ENCODE results near the gene ZNF423.

Gene ZNF423

GRCh38 chr16:49462362-49462988 is 393.4 kb downstream of the ZNF423 start:
- no peak overlapping the region for H3K27ac ChIP-seq
- no peak for DNase-seq (ENCODE audit: low spot score)
- no peak overlapping the region for H3K4me3 ChIP-seq
- TF ChIP-seq CTCF (IDR thresholded peaks at IDR 0.05) = no peak

DNA sequence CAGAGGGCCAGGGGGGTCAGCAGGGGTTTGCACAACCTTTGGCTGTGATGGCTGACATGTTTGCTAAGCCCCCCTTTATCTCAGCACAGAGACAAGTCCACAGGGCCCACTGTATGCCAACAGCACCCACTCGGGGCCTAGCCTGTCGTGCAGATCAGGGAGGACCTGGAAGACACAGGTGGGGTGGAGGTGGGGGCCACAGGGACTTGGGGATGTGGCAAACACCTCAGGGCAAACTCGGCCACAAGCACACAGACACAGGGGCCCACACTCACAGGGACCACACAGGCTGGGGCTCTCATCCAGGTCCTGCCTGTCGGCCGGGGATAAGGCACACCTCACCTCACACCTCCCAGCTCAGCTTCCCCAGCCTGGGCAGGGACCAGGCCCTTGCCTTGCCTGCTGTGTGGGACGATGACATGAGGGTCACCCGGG is 394.4 kb downstream of the ZNF423 start:
- Histone ChIP-seq H3K27ac (no peak overlapping the region), H3K4me3 (no peak overlapping the region)
- peak; percentile 68 for DNase-seq (ENCODE audit: low spot score)
- TF ChIP-seq CTCF (IDR thresholded peaks at IDR 0.05) = no peak

DNA sequence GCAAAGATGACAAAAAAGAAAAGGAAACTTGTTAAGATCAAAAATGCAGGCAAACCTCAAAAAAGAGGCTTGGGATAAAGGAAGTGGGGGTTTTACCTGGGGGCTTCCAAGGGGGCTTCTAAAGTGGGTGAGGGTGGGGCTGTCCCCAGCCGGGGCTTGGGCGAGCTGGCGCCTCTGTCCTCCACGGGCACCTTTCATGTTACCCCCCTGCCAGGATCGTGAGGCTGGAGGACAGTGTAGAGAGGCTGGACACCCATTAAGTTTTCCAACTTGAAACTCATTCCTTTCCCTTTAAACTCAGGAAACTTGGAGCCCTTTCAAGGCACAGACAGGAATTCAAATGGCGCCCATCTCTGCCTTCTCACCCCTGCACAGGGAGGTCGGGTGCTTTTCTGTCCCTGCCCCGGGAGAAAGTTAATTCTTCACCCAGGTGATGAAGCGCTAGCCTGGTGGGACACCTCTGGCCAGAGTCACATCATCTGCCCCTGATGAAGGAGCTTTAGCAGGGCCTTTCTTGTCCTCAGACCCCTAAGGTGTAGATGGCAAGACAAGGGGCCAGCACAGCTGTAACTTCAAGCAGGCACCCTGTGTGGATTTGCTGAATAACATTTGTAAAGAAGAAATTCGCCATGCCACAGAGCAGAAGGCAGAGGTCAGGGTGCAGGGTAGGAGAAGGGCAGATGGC is 395.0 kb downstream of the ZNF423 start:
- H3K4me3 ChIP-seq = no peak overlapping the region
- no peak for TF ChIP-seq CTCF (IDR thresholded peaks at IDR 0.05)
- no peak for DNase-seq (ENCODE audit: low spot score)
- H3K27ac ChIP-seq = no peak overlapping the region

GRCh38 chr16:49459953-49460735 is 395.8 kb downstream of the ZNF423 start:
- DNase-seq (ENCODE audit: low spot score) = peak; percentile 55
- no peak overlapping the region for H3K27ac ChIP-seq
- no peak for TF ChIP-seq CTCF (IDR thresholded peaks at IDR 0.05)
- no peak overlapping the region for H3K4me3 ChIP-seq

GRCh38 chr16:49458656-49459445 is 397.1 kb downstream of the ZNF423 start:
- Histone ChIP-seq H3K27ac (no peak overlapping the region), H3K4me3 (no peak overlapping the region)
- peak; percentile 41 for DNase-seq (ENCODE audit: low spot score)
- TF ChIP-seq CTCF (IDR thresholded peaks at IDR 0.05) = no peak

- TF ChIP-seq CTCF (IDR thresholded peaks at IDR 0.05) = no peak
- Histone ChIP-seq H3K27ac (no peak overlapping the region), H3K4me3 (no peak overlapping the region)
- DNase-seq (ENCODE audit: low spot score) = peak; percentile 21
These were observed 397.7 kb downstream of the ZNF423 start for GRCh38 chr16:49458243-49458642.
